Body of pancreas (tissue), 4 donors: ENCODE results near the gene TMEM184A. TPM values are rescaled to one million over a fixed set of nuclear protein-coding genes. Genes with fewer than 3 reads are reported as not detected.

Experiments
- ATAC-seq: fragments of 150-250 bp; one replicate; pipeline ENCODE4 v1.9.1; 2016
- DNase-seq, 4 donors: peaks; one replicate each; pipeline ENCODE4 v3.0.0-alpha.2; 2019
- H3K27ac ChIP-seq, 4 donors: fragments of 200-600 bp; sonication (generic); 1 replicate in 3 of 4; 2 replicates in 1 of 4; pipeline versions ENCODE4 v1.5.1 to v1.6.1; 2016 to 2019; ENCODE audit warnings: mild to moderate bottlenecking in 1 of 4, mixed read lengths in 1 of 4, moderate library complexity in 1 of 4
- H3K27me3 ChIP-seq, 2 donors: fragments of 200-600 bp; sonication (generic); one replicate each; pipeline ENCODE4 v1.6.0; 2016; ENCODE audit warnings: mild to moderate bottlenecking in 1 of 2
- H3K36me3 ChIP-seq, 2 donors: fragments of 200-600 bp; sonication (generic); replicated peaks in 1 of 2; 2 replicates each; pipeline ENCODE4 v1.5.1; 2016; ENCODE audit warnings: low read depth in 2 of 2; ENCODE audit not compliant: insufficient read depth in 1 of 2
- H3K4me1 ChIP-seq: fragments of 200-600 bp; sonication (generic); one replicate; pipeline ENCODE4 v1.6.0; 2016
- H3K4me3 ChIP-seq, 2 donors: fragments of 200-600 bp; sonication (generic); 1 replicate in 1 of 2; 2 replicates in 1 of 2; pipeline ENCODE4 v1.5.1; 2016 to 2019
- H3K9me3 ChIP-seq, 3 donors: fragments of 200-600 bp; sonication (generic); 1 replicate in 2 of 3; 2 replicates in 1 of 3; pipeline ENCODE4 v1.5.1; 2016
- CTCF ChIP-seq, 7 experiments: fragments of 450-650 bp in 4 of 7; fragments of 200-600 bp in 3 of 7; sonication (generic) in 3 of 7; IDR thresholded peaks; one replicate each; pipeline ENCODE4 v1.5.1; 2016 to 2019; ENCODE audit warnings: antibody characterized with exemption in 7 of 7
- POLR2A ChIP-seq, 3 donors: fragments of 450-650 bp; IDR thresholded peaks; one replicate each; pipeline ENCODE4 v1.6.1; 2016; ENCODE audit warnings: antibody characterized with exemption in 3 of 3, mild to moderate bottlenecking in 2 of 3
- WGBS, 2 donors: methylation state at CpG; one replicate each; pipeline ENCODE4 v1.1.5; 2017; 5-methylcytosine and 5-hydroxymethylcytosine counted together
- intact Hi-C: fragments of 100-400 bp; cut with DNase I; formaldehyde crosslinking; loops from one replicate; pipeline ENCODE4 v1.15.1; 2023
- total RNA-seq, 2 donors: library from RNA; depleted of rRNA; stranded (reverse); fragments of >200 nt; gene quantifications; one replicate each; pipeline ENCODE4 v1.1.0, GENCODE V29; 2016

TMEM184A gene
- total RNA-seq, 2 donors from 2014 or later: 21.0 to 65.3 TPM

GRCh38 chr7:1595027-1595426 is 39.0 kb upstream of the TMEM184A start:
- no peak for TF ChIP-seq POLR2A (IDR thresholded peaks at IDR 0.05)
- TF ChIP-seq CTCF (IDR thresholded peaks at IDR 0.05): no peak
- H3K27me3 ChIP-seq: peaks cover 0 to 2% of the 10 kb centered on the region in 2 donors
- intact Hi-C loops: no loop called here
- WGBS, 2 donors: 49 to 51% methylated on average over 3 of the region's 3 CpGs
- no peaks in the 10 kb centered on the region for H3K36me3 ChIP-seq
- no peaks in the 10 kb centered on the region for H3K9me3 ChIP-seq
- no peak overlapping the region for H3K27ac ChIP-seq
- no peaks in the 10 kb centered on the region for H3K4me1 ChIP-seq
- DNase-seq (no peak), ATAC-seq (no peak)
- no peak overlapping the region for H3K4me3 ChIP-seq

- TF ChIP-seq CTCF (IDR thresholded peaks at IDR 0.05): no peak
- no peak for TF ChIP-seq POLR2A (IDR thresholded peaks at IDR 0.05)
- no peak overlapping the region for H3K27ac ChIP-seq
- 41 to 63% methylated on average over 4 of the region's 4 CpGs for WGBS, 2 donors
- ATAC-seq (no peak), DNase-seq (no peak)
- peaks cover 0 to 3% of the 10 kb centered on the region in 2 donors for H3K27me3 ChIP-seq
- no peaks in the 10 kb centered on the region for H3K4me1 ChIP-seq
- intact Hi-C loops: no loop called here
- peaks cover 0 to 3% (median 0%) of the 10 kb centered on the region in 3 donors for H3K9me3 ChIP-seq
- no peak overlapping the region for H3K4me3 ChIP-seq
- H3K36me3 ChIP-seq: no peaks in the 10 kb centered on the region
Measured at GRCh38 chr7:1593904-1594421, 38.0 kb upstream of the TMEM184A start.

- Histone ChIP-seq H3K27me3 (peaks cover 0 to 3% of the 10 kb centered on the region in 2 donors), H3K9me3 (peaks cover 0 to 7% (median 0%) of the 10 kb centered on the region in 3 donors), H3K27ac (no peak overlapping the region), H3K36me3 (no peaks in the 10 kb centered on the region), H3K4me3 (no peak overlapping the region), H3K4me1 (no peaks in the 10 kb centered on the region)
- intact Hi-C loops: no loop called here
- peak in 1 of 7 experiments; percentile 20 for TF ChIP-seq CTCF (IDR thresholded peaks at IDR 0.05)
- TF ChIP-seq POLR2A (IDR thresholded peaks at IDR 0.05): no peak
- DNase-seq (no peak), ATAC-seq (no peak)
- 47 to 53% methylated on average over 13 to 19 of the region's 19 CpGs for WGBS, 2 donors
Measured at GRCh38 chr7:1593091-1593866, 37.3 kb upstream of the TMEM184A start.

GRCh38 chr7:1592299-1592871 is 36.4 kb upstream of the TMEM184A start:
- ATAC-seq: no peak
- DNase-seq: no peak
- Histone ChIP-seq H3K4me3 (no peak overlapping the region), H3K27me3 (peaks cover 0 to 3% of the 10 kb centered on the region in 2 donors), H3K9me3 (peaks cover 0 to 7% (median 0%) of the 10 kb centered on the region in 3 donors), H3K4me1 (peaks cover 3% of the 10 kb centered on the region), H3K27ac (no peak overlapping the region), H3K36me3 (no peaks in the 10 kb centered on the region)
- intact Hi-C loops: no loop called here
- TF ChIP-seq CTCF (IDR thresholded peaks at IDR 0.05) (no peak), POLR2A (IDR thresholded peaks at IDR 0.05) (no peak)
- 32 to 46% methylated on average over 9 to 20 of the region's 20 CpGs for WGBS, 2 donors
